Nephron progenitor cell (in vitro differentiated cells): Measurements from ENCODE around the gene FUOM.
A peak's percentile ranks its signal among the peaks of the same experiment; 100 is the strongest.

Experiments
- DNase-seq: peaks from one replicate; pipeline ENCODE4 v3.0.0; 2021
- H3K27ac Mint-ChIP-seq: 2 replicates; pipeline ENCODE4 v1.8.0; 2021; ENCODE audit warnings: mild to moderate bottlenecking, moderate library complexity, mixed read lengths
- H3K27me3 Mint-ChIP-seq: 2 replicates; pipeline ENCODE4 v1.8.0; 2021; ENCODE audit warnings: mild to moderate bottlenecking, low read depth, mixed read lengths; ENCODE audit not compliant: poor library complexity
- H3K36me3 Mint-ChIP-seq: 2 replicates; pipeline ENCODE4 v1.8.0; 2021; ENCODE audit warnings: low read depth, mixed read lengths
- H3K4me1 Mint-ChIP-seq: 2 replicates; pipeline ENCODE4 v1.8.0; 2021; ENCODE audit warnings: mixed read lengths
- H3K4me3 Mint-ChIP-seq: 2 replicates; pipeline ENCODE4 v1.8.0; 2021; ENCODE audit warnings: mild to moderate bottlenecking, moderate library complexity, mixed read lengths
- H3K9me3 Mint-ChIP-seq: 2 replicates; pipeline ENCODE4 v1.8.0; 2021; ENCODE audit warnings: mild to moderate bottlenecking, moderate library complexity, mixed read lengths
- CTCF ChIP-seq: fragments of 200-600 bp; sonication (generic); IDR thresholded peaks from 2 replicates; pipeline ENCODE4 v1.5.0; 2021; ENCODE audit warnings: antibody characterized with exemption

The FUOM gene

GRCh38 chr10:133328358-133329343 is 29.2 kb downstream of the FUOM start:
- Mint-ChIP-seq H3K36me3 (peaks cover 9% of the 10 kb centered on the region), H3K4me1 (peaks cover 15% of the 10 kb centered on the region), H3K27me3 (peaks cover 59% of the 10 kb centered on the region), H3K27ac (no peak overlapping the region), H3K9me3 (peaks cover 33% of the 10 kb centered on the region), H3K4me3 (no peak overlapping the region)
- DNase-seq, result no peak
- no peak for TF ChIP-seq CTCF

GRCh38 chr10:133327651-133328357 is 30.0 kb downstream of the FUOM start:
- no peak for DNase-seq
- Mint-ChIP-seq H3K4me3 (no peak overlapping the region), H3K36me3 (peaks cover 9% of the 10 kb centered on the region), H3K27me3 (peaks cover 59% of the 10 kb centered on the region), H3K27ac (no peak overlapping the region), H3K9me3 (peaks cover 26% of the 10 kb centered on the region), H3K4me1 (peaks cover 15% of the 10 kb centered on the region)
- TF ChIP-seq CTCF, result no peak

- Mint-ChIP-seq H3K4me3 (peak overlapping the region; percentile 74), H3K27ac (no peak overlapping the region), H3K27me3 (peaks cover 59% of the 10 kb centered on the region), H3K36me3 (peaks cover under 1% of the 10 kb centered on the region), H3K4me1 (peaks cover 21% of the 10 kb centered on the region), H3K9me3 (peaks cover 18% of the 10 kb centered on the region)
- no peak for TF ChIP-seq CTCF
- DNase-seq, result no peak
Observed at GRCh38 chr10:133326745-133327650, 30.8 kb downstream of the FUOM start.

GRCh38 chr10:133326223-133326551 is 31.6 kb downstream of the FUOM start:
- no peak for DNase-seq
- Mint-ChIP-seq H3K9me3 (peaks cover 10% of the 10 kb centered on the region), H3K36me3 (no peaks in the 10 kb centered on the region), H3K4me3 (peak overlapping the region; percentile 74), H3K27ac (no peak overlapping the region), H3K4me1 (peaks cover 21% of the 10 kb centered on the region), H3K27me3 (peaks cover 59% of the 10 kb centered on the region)
- no peak for TF ChIP-seq CTCF

GRCh38 chr10:133325440-133326222 is 32.2 kb downstream of the FUOM start:
- peaks cover 4% of the 10 kb centered on the region for H3K9me3 Mint-ChIP-seq
- H3K4me1 Mint-ChIP-seq, result peaks cover 21% of the 10 kb centered on the region
- H3K4me3 Mint-ChIP-seq, result peak overlapping the region; percentile 80
- peaks cover 59% of the 10 kb centered on the region for H3K27me3 Mint-ChIP-seq
- no peak overlapping the region for H3K27ac Mint-ChIP-seq
- TF ChIP-seq CTCF, result no peak
- H3K36me3 Mint-ChIP-seq, result no peaks in the 10 kb centered on the region
- peak; percentile 60 for DNase-seq
